Uterus (tissue), 4 donors: ENCODE data around the gene ATXN7L1. TPM values are rescaled to one million over a fixed set of nuclear protein-coding genes. Genes with fewer than 3 reads are reported as not detected.
"Not testable (repeated sequence)": the region's sequence is repeated elsewhere in the genome, so short reads cannot be mapped to it uniquely, and the experiment has no call there.

Experiments
- DNase-seq, 2 donors: peaks; one replicate each; pipeline ENCODE4 v3.0.0-alpha.2; 2019 to 2020
- H3K27ac ChIP-seq, 2 donors: fragments of 200-600 bp; sonication (generic); 1 replicate in 1 of 2; 2 replicates in 1 of 2; pipeline ENCODE4 v1.5.1; 2016 to 2018
- H3K27me3 ChIP-seq, 2 donors: fragments of 200-600 bp; sonication (generic); one replicate each; pipeline ENCODE4 v1.5.1; 2018 to 2019; ENCODE audit warnings: control low read depth in 1 of 2
- H3K36me3 ChIP-seq, 2 donors: fragments of 200-600 bp; sonication (generic); one replicate each; pipeline ENCODE4 v1.5.1; 2019; ENCODE audit warnings: control low read depth in 1 of 2
- H3K4me1 ChIP-seq, 2 donors: fragments of 200-600 bp; sonication (generic); one replicate each; pipeline ENCODE4 v1.5.1; 2018 to 2019; ENCODE audit warnings: control low read depth in 1 of 2
- H3K4me3 ChIP-seq, 2 donors: fragments of 200-600 bp; sonication (generic); 1 replicate in 1 of 2; 2 replicates in 1 of 2; pipeline ENCODE4 v1.5.1; 2018 to 2019; ENCODE audit warnings: mild to moderate bottlenecking in 1 of 2
- H3K9me3 ChIP-seq, 2 donors: fragments of 200-600 bp; sonication (generic); one replicate each; pipeline ENCODE4 v1.5.1; 2019; ENCODE audit warnings: control low read depth in 1 of 2
- CTCF ChIP-seq, 4 experiments: fragments of 200-600 bp in 2 of 4; fragments of 450-650 bp in 2 of 4; sonication (generic) in 2 of 4; IDR thresholded peaks; one replicate each; pipeline ENCODE4 v1.5.1; 2016 to 2019; ENCODE audit warnings: antibody characterized with exemption in 4 of 4, mild to moderate bottlenecking in 2 of 4, moderate library complexity in 1 of 4
- POLR2A ChIP-seq, 2 donors: fragments of 450-650 bp; IDR thresholded peaks; one replicate each; pipeline ENCODE4 v1.6.1; 2016; ENCODE audit warnings: antibody characterized with exemption in 2 of 2, mild to moderate bottlenecking in 1 of 2, moderate library complexity in 1 of 2
- intact Hi-C: fragments of 100-400 bp; cut with DNase I; formaldehyde crosslinking; loops from one replicate; pipeline ENCODE4 v1.15.1; 2023; ENCODE audit warnings: low total_unique reads
- total RNA-seq, 4 donors: library from RNA; depleted of rRNA in 3 of 4; stranded (reverse); fragments of >200 nt in 3 of 4; gene quantifications; one replicate each; pipeline versions ENCODE4 v1.1.0 to v1.2.4, GENCODE V29; 2014 to 2023
- donor health status: DM: yes; HTN: yes; CAD: no.

Gene ATXN7L1
- total RNA-seq, 4 donors from 2014 or later, result 4.4 to 22.4 (median 11.0) TPM

- H3K27ac ChIP-seq, result no peak overlapping the region
- H3K36me3 ChIP-seq, result no peaks in the 10 kb centered on the region
- no peaks in the 10 kb centered on the region for H3K4me1 ChIP-seq
- H3K9me3 ChIP-seq, result no peaks in the 10 kb centered on the region
- intact Hi-C loops, result no loop called here
- DNase-seq, result no peak
- H3K4me3 ChIP-seq, result no peak overlapping the region
- TF ChIP-seq CTCF (IDR thresholded peaks at IDR 0.05) (no peak), POLR2A (IDR thresholded peaks at IDR 0.05) (no peak)
- H3K27me3 ChIP-seq, result no peaks in the 10 kb centered on the region
Observed at GRCh38 chr7:105600720-105601550, 275.5 kb downstream of the ATXN7L1 start.

GRCh38 chr7:105599551-105599950 lies 276.8 kb downstream of the ATXN7L1 start:
- DNase-seq, result no peak
- H3K4me1 ChIP-seq, result no peaks in the 10 kb centered on the region
- H3K36me3 ChIP-seq, result no peaks in the 10 kb centered on the region
- no peak overlapping the region for H3K4me3 ChIP-seq
- intact Hi-C loops, result no loop called here
- H3K27ac ChIP-seq, result no peak overlapping the region
- no peaks in the 10 kb centered on the region for H3K27me3 ChIP-seq
- TF ChIP-seq POLR2A (IDR thresholded peaks at IDR 0.05) (no peak), CTCF (IDR thresholded peaks at IDR 0.05) (no peak)
- H3K9me3 ChIP-seq, result no peaks in the 10 kb centered on the region

- H3K36me3 ChIP-seq, H3K4me1 ChIP-seq, H3K27ac ChIP-seq, intact Hi-C loops, H3K27me3 ChIP-seq, DNase-seq, H3K9me3 ChIP-seq, H3K4me3 ChIP-seq: not testable (repeated sequence)
Observed at GRCh38 chr7:105599080-105599479, 277.3 kb downstream of the ATXN7L1 start.

GRCh38 chr7:105596866-105597265 lies 279.5 kb downstream of the ATXN7L1 start:
- H3K4me3 ChIP-seq, result no peak overlapping the region
- DNase-seq, result no peak
- no peaks in the 10 kb centered on the region for H3K36me3 ChIP-seq
- no peak overlapping the region for H3K27ac ChIP-seq
- H3K27me3 ChIP-seq, result no peaks in the 10 kb centered on the region
- no peaks in the 10 kb centered on the region for H3K9me3 ChIP-seq
- TF ChIP-seq POLR2A (IDR thresholded peaks at IDR 0.05) (no peak), CTCF (IDR thresholded peaks at IDR 0.05) (no peak)
- no peaks in the 10 kb centered on the region for H3K4me1 ChIP-seq
- intact Hi-C loops, result no loop called here

- Histone ChIP-seq H3K4me3 (no peak overlapping the region), H3K27ac (no peak overlapping the region), H3K9me3 (no peaks in the 10 kb centered on the region), H3K4me1 (no peaks in the 10 kb centered on the region), H3K36me3 (no peaks in the 10 kb centered on the region), H3K27me3 (no peaks in the 10 kb centered on the region)
- intact Hi-C loops, result no loop called here
- TF ChIP-seq CTCF (IDR thresholded peaks at IDR 0.05) (no peak), POLR2A (IDR thresholded peaks at IDR 0.05) (no peak)
- DNase-seq, result no peak
Observed at GRCh38 chr7:105594034-105594433, 282.4 kb downstream of the ATXN7L1 start.
